Measurements from ENCODE around the gene TRMT1. TPM values are rescaled to one million over a fixed set of nuclear protein-coding genes. Genes with fewer than 3 reads are reported as not detected.

Gene TRMT1
- total and polyA plus RNA-seq, 2 experiments from 2014 or later: 88.6 to 90.1 TPM

DNA sequence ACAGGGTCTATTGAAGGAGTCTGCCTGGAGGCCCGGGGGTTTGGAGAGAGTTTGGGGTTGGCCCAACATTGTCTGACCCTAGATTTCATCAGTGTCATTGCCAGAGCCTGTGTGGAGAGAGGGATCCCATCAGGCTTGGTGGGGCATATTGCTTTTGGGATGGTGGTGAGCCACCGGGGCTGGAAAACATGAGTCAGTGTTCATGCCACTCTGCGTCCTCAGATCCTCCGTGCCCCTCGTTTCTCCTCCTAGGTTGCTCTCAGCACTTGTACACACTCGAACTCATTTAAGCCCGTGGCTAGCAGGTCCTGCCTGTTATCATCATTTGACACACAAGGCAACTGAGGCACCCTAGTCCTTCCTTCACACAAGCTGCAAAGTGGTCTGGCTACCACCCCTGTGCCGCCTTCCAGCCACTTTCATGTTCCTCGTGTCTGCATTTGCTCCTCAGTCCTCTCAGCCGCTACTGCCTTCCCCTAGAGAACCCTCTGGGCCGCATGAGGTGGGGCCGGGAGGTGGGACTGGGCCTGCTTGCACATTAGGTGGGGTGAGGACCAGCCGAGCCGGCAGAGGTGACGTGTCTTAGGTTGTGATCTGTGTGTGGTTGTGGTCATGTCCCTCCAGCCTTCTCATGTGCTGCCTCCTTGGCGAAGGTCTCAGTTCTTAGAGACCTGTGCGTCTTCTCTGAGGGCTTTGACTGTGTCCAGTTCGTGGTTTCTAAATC lies 5.2 kb upstream of the TRMT1 start:
- ATAC-seq (no peak), DNase-seq (ENCODE audit: low spot score) (no peak)
- H3K27ac Mint-ChIP-seq: peak overlapping the region; percentile 14; the same call in 1 of the 2 replicates
- H3K4me3 ChIP-seq: peak overlapping the region; percentile 96; the same call in 1 of the 2 replicates
- peaks cover 39% of the 10 kb centered on the region for H3K36me3 Mint-ChIP-seq (ENCODE audit: low read depth)
- TF ChIP-seq ZNF331 (CRISPR knock-in tag; IDR thresholded peaks at IDR 0.05; ENCODE audit: low read depth) (no peak), POLR2AphosphoS5 (IDR thresholded peaks at IDR 0.05; ENCODE audit: low read depth) (no peak), ZNF114 (CRISPR knock-in tag; IDR thresholded peaks at IDR 0.05) (no peak), NANOG (IDR thresholded peaks at IDR 0.05; ENCODE audit: borderline replicate concordance) (no peak), EZH2 (IDR thresholded peaks at IDR 0.05; ENCODE audit: low read depth, unreplicated experiment) (no peak), JUNB (IDR thresholded peaks at IDR 0.05; ENCODE audit: unreplicated experiment) (no peak), CREB1 (CRISPR knock-in tag; IDR thresholded peaks at IDR 0.05; ENCODE audit: low read depth) (no peak), STAT1 (IDR thresholded peaks at IDR 0.05; ENCODE audit: unreplicated experiment) (no peak), EZH2phosphoT487 (IDR thresholded peaks at IDR 0.05; ENCODE audit: unreplicated experiment) (no peak)
- TF ChIP-seq, protein P1, sequence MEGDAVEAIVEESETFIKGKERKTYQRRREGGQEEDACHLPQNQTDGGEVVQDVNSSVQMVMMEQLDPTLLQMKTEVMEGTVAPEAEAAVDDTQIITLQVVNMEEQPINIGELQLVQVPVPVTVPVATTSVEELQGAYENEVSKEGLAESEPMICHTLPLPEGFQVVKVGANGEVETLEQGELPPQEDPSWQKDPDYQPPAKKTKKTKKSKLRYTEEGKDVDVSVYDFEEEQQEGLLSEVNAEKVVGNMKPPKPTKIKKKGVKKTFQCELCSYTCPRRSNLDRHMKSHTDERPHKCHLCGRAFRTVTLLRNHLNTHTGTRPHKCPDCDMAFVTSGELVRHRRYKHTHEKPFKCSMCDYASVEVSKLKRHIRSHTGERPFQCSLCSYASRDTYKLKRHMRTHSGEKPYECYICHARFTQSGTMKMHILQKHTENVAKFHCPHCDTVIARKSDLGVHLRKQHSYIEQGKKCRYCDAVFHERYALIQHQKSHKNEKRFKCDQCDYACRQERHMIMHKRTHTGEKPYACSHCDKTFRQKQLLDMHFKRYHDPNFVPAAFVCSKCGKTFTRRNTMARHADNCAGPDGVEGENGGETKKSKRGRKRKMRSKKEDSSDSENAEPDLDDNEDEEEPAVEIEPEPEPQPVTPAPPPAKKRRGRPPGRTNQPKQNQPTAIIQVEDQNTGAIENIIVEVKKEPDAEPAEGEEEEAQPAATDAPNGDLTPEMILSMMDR (conservative IDR thresholded peaks at IDR 0.05; ENCODE audit: low read depth in 2 of 2): no peak
- TF ChIP-seq, protein P2, sequence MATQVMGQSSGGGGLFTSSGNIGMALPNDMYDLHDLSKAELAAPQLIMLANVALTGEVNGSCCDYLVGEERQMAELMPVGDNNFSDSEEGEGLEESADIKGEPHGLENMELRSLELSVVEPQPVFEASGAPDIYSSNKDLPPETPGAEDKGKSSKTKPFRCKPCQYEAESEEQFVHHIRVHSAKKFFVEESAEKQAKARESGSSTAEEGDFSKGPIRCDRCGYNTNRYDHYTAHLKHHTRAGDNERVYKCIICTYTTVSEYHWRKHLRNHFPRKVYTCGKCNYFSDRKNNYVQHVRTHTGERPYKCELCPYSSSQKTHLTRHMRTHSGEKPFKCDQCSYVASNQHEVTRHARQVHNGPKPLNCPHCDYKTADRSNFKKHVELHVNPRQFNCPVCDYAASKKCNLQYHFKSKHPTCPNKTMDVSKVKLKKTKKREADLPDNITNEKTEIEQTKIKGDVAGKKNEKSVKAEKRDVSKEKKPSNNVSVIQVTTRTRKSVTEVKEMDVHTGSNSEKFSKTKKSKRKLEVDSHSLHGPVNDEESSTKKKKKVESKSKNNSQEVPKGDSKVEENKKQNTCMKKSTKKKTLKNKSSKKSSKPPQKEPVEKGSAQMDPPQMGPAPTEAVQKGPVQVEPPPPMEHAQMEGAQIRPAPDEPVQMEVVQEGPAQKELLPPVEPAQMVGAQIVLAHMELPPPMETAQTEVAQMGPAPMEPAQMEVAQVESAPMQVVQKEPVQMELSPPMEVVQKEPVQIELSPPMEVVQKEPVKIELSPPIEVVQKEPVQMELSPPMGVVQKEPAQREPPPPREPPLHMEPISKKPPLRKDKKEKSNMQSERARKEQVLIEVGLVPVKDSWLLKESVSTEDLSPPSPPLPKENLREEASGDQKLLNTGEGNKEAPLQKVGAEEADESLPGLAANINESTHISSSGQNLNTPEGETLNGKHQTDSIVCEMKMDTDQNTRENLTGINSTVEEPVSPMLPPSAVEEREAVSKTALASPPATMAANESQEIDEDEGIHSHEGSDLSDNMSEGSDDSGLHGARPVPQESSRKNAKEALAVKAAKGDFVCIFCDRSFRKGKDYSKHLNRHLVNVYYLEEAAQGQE (IDR thresholded peaks at IDR 0.05; ENCODE audit: unreplicated experiment): no peak
- TF ChIP-seq, protein P3, sequence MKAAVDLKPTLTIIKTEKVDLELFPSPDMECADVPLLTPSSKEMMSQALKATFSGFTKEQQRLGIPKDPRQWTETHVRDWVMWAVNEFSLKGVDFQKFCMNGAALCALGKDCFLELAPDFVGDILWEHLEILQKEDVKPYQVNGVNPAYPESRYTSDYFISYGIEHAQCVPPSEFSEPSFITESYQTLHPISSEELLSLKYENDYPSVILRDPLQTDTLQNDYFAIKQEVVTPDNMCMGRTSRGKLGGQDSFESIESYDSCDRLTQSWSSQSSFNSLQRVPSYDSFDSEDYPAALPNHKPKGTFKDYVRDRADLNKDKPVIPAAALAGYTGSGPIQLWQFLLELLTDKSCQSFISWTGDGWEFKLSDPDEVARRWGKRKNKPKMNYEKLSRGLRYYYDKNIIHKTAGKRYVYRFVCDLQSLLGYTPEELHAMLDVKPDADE (IDR thresholded peaks at IDR 0.05): no peak
- TF ChIP-seq, protein P4, sequence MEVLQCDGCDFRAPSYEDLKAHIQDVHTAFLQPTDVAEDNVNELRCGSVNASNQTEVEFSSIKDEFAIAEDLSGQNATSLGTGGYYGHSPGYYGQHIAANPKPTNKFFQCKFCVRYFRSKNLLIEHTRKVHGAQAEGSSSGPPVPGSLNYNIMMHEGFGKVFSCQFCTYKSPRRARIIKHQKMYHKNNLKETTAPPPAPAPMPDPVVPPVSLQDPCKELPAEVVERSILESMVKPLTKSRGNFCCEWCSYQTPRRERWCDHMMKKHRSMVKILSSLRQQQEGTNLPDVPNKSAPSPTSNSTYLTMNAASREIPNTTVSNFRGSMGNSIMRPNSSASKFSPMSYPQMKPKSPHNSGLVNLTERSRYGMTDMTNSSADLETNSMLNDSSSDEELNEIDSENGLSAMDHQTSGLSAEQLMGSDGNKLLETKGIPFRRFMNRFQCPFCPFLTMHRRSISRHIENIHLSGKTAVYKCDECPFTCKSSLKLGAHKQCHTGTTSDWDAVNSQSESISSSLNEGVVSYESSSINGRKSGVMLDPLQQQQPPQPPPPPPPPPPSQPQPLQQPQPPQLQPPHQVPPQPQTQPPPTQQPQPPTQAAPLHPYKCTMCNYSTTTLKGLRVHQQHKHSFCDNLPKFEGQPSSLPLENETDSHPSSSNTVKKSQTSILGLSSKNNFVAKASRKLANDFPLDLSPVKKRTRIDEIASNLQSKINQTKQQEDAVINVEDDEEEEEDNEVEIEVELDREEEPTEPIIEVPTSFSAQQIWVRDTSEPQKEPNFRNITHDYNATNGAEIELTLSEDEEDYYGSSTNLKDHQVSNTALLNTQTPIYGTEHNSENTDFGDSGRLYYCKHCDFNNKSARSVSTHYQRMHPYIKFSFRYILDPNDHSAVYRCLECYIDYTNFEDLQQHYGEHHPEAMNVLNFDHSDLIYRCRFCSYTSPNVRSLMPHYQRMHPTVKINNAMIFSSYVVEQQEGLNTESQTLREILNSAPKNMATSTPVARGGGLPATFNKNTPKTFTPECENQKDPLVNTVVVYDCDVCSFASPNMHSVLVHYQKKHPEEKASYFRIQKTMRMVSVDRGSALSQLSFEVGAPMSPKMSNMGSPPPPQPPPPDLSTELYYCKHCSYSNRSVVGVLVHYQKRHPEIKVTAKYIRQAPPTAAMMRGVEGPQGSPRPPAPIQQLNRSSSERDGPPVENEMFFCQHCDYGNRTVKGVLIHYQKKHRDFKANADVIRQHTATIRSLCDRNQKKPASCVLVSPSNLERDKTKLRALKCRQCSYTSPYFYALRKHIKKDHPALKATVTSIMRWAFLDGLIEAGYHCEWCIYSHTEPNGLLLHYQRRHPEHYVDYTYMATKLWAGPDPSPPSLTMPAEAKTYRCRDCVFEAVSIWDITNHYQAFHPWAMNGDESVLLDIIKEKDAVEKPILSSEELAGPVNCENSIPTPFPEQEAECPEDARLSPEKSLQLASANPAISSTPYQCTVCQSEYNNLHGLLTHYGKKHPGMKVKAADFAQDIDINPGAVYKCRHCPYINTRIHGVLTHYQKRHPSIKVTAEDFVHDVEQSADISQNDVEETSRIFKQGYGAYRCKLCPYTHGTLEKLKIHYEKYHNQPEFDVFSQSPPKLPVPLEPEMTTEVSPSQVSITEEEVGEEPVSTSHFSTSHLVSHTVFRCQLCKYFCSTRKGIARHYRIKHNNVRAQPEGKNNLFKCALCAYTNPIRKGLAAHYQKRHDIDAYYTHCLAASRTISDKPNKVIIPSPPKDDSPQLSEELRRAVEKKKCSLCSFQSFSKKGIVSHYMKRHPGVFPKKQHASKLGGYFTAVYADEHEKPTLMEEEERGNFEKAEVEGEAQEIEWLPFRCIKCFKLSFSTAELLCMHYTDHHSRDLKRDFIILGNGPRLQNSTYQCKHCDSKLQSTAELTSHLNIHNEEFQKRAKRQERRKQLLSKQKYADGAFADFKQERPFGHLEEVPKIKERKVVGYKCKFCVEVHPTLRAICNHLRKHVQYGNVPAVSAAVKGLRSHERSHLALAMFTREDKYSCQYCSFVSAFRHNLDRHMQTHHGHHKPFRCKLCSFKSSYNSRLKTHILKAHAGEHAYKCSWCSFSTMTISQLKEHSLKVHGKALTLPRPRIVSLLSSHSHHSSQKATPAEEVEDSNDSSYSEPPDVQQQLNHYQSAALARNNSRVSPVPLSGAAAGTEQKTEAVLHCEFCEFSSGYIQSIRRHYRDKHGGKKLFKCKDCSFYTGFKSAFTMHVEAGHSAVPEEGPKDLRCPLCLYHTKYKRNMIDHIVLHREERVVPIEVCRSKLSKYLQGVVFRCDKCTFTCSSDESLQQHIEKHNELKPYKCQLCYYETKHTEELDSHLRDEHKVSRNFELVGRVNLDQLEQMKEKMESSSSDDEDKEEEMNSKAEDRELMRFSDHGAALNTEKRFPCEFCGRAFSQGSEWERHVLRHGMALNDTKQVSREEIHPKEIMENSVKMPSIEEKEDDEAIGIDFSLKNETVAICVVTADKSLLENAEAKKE (CRISPR knock-in tag; IDR thresholded peaks at IDR 0.05): no peak
- H3K27me3 ChIP-seq (ENCODE audit: insufficient read depth): no peaks in the 10 kb centered on the region
- peaks cover 6% of the 10 kb centered on the region for H3F3A ChIP-seq (replicated peaks; ENCODE audit: low read depth)
- H4K20me1 ChIP-seq (replicated peaks; ENCODE audit: insufficient read depth): peaks cover 73% of the 10 kb centered on the region
- H3K9me2 ChIP-seq (ENCODE audit: insufficient read depth): no peaks in the 10 kb centered on the region
- peaks cover 3% of the 10 kb centered on the region; the same call in 2 of the 3 replicates for H3K9me3 Mint-ChIP-seq
- peak overlapping the region; percentile 5; the same call in 1 of the 3 replicates for H3K4me3 Mint-ChIP-seq
- no peak overlapping the region for H2AFZ ChIP-seq
- H3K36me3 ChIP-seq (ENCODE audit: insufficient read depth): no peaks in the 10 kb centered on the region
- peaks cover 26% of the 10 kb centered on the region for H3K27me3 Mint-ChIP-seq (ENCODE audit: insufficient read depth, low read depth, poor library complexity)
- H3K4me1 ChIP-seq (ENCODE audit: insufficient read depth): peaks cover 32% of the 10 kb centered on the region
- H3K4me1 Mint-ChIP-seq: peaks cover 49% of the 10 kb centered on the region
- peaks cover 87% of the 10 kb centered on the region for H3K79me2 ChIP-seq (replicated peaks; ENCODE audit: insufficient read depth)
- H3K4me2 ChIP-seq: peak overlapping the region; percentile 94; the same call in 1 of the 2 replicates
- H3K27ac ChIP-seq (ENCODE audit: low read depth): no peak overlapping the region

All from GM23338 (cell line).